ENCODE results near the gene FTSJ3. TPM values are rescaled to one million over a fixed set of nuclear protein-coding genes. Genes with fewer than 3 reads are reported as not detected.

FTSJ3 gene
- polyA plus RNA-seq, 1 of the 3 experiments (the other 2 are of a cell fraction) = 148 TPM

DNA sequence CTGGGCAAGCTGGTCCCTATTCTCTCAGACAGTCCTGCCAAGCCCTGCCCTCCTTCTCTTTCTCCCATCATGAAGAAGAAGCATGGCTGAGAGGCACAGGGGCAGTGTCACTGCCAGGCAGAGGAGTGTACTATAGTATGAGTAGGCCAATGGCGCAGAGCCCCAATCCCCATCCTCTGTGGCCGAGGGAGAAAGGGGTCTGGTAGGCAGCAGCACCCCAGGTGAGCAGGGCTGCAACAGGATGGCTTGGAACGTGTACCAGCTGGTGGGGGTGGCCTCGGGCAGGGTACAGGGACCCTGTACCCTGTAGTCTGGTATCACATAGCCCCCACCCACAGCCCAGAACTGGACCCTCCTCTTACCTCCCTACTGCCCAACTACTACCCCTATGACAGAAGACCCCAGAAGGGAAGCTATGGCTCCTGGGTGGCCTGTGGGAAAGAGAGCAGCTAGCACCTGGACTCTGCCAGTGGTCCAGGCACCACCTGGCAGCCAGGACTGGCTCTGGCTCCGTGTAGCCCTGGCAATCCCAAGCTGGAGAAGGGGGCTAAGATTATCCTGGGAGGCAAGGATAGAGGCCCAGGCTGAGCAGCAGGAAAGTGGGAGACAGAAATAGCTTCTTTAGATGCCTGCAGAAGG, 10.6 kb upstream of the FTSJ3 start:
- H3K4me3 ChIP-seq (ENCODE audit: low read depth in 2 of 2, low read length in 1 of 2) = no peak overlapping the region
- H3K27ac ChIP-seq (ENCODE audit: low read depth in 2 of 2, low read length in 1 of 2) = peak overlapping the region in 1 of 2 experiments; percentile 81; a peak in 1 of 4 replicates
- ChIA-PET POLR2A (interaction anchor here (0.6 to 9.2 kb wide), 3 partner anchors 8 to 668 kb away, joined by 3 to 108 read pairs (median 4); partner anchors contain the start of genes CEP95, DDX5, FTSJ3 and PSMC5), CTCF (interaction anchor here (0.9 to 9.1 kb wide), 9 partner anchors 9 to 226 kb away, joined by 3 to 96 read pairs (median 4); partner anchors contain the start of genes DDX42, FTSJ3 and PSMC5)
- TF ChIP-seq NFIC (IDR thresholded peaks at IDR 0.05; ENCODE audit: borderline replicate concordance) (no peak), TEAD4 (IDR thresholded peaks at IDR 0.05; ENCODE audit: borderline replicate concordance, insufficient read depth) (no peak), FOSL2 (IDR thresholded peaks at IDR 0.05; ENCODE audit: borderline replicate concordance, low read depth) (no peak), SMC3 (IDR thresholded peaks at IDR 0.05; ENCODE audit: low read depth, low read length) (no peak), EZH2phosphoT487 (IDR thresholded peaks at IDR 0.05; ENCODE audit: borderline replicate concordance, low read depth) (no peak), GATA2 (CRISPR knock-in tag; IDR thresholded peaks at IDR 0.05) (no peak), RCOR1 (IDR thresholded peaks at IDR 0.05; ENCODE audit: low read length) (no peak), TCF12 (IDR thresholded peaks at IDR 0.05) (no peak)
- TF ChIP-seq, protein P1, sequence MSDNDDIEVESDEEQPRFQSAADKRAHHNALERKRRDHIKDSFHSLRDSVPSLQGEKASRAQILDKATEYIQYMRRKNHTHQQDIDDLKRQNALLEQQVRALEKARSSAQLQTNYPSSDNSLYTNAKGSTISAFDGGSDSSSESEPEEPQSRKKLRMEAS (IDR thresholded peaks at IDR 0.05; ENCODE audit: low read depth) = no peak
- TF ChIP-seq, protein P2, sequence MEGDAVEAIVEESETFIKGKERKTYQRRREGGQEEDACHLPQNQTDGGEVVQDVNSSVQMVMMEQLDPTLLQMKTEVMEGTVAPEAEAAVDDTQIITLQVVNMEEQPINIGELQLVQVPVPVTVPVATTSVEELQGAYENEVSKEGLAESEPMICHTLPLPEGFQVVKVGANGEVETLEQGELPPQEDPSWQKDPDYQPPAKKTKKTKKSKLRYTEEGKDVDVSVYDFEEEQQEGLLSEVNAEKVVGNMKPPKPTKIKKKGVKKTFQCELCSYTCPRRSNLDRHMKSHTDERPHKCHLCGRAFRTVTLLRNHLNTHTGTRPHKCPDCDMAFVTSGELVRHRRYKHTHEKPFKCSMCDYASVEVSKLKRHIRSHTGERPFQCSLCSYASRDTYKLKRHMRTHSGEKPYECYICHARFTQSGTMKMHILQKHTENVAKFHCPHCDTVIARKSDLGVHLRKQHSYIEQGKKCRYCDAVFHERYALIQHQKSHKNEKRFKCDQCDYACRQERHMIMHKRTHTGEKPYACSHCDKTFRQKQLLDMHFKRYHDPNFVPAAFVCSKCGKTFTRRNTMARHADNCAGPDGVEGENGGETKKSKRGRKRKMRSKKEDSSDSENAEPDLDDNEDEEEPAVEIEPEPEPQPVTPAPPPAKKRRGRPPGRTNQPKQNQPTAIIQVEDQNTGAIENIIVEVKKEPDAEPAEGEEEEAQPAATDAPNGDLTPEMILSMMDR (IDR thresholded peaks at IDR 0.05) = no peak
- TF ChIP-seq, protein P3, sequence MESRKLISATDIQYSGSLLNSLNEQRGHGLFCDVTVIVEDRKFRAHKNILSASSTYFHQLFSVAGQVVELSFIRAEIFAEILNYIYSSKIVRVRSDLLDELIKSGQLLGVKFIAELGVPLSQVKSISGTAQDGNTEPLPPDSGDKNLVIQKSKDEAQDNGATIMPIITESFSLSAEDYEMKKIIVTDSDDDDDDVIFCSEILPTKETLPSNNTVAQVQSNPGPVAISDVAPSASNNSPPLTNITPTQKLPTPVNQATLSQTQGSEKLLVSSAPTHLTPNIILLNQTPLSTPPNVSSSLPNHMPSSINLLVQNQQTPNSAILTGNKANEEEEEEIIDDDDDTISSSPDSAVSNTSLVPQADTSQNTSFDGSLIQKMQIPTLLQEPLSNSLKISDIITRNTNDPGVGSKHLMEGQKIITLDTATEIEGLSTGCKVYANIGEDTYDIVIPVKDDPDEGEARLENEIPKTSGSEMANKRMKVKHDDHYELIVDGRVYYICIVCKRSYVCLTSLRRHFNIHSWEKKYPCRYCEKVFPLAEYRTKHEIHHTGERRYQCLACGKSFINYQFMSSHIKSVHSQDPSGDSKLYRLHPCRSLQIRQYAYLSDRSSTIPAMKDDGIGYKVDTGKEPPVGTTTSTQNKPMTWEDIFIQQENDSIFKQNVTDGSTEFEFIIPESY (IDR thresholded peaks at IDR 0.05; ENCODE audit: borderline replicate concordance, low read depth) = no peak
- TF ChIP-seq, protein P4, sequence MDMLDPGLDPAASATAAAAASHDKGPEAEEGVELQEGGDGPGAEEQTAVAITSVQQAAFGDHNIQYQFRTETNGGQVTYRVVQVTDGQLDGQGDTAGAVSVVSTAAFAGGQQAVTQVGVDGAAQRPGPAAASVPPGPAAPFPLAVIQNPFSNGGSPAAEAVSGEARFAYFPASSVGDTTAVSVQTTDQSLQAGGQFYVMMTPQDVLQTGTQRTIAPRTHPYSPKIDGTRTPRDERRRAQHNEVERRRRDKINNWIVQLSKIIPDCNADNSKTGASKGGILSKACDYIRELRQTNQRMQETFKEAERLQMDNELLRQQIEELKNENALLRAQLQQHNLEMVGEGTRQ (IDR thresholded peaks at IDR 0.05; ENCODE audit: borderline replicate concordance, low read depth, low read length) = no peak
- TF ChIP-seq, protein P5, sequence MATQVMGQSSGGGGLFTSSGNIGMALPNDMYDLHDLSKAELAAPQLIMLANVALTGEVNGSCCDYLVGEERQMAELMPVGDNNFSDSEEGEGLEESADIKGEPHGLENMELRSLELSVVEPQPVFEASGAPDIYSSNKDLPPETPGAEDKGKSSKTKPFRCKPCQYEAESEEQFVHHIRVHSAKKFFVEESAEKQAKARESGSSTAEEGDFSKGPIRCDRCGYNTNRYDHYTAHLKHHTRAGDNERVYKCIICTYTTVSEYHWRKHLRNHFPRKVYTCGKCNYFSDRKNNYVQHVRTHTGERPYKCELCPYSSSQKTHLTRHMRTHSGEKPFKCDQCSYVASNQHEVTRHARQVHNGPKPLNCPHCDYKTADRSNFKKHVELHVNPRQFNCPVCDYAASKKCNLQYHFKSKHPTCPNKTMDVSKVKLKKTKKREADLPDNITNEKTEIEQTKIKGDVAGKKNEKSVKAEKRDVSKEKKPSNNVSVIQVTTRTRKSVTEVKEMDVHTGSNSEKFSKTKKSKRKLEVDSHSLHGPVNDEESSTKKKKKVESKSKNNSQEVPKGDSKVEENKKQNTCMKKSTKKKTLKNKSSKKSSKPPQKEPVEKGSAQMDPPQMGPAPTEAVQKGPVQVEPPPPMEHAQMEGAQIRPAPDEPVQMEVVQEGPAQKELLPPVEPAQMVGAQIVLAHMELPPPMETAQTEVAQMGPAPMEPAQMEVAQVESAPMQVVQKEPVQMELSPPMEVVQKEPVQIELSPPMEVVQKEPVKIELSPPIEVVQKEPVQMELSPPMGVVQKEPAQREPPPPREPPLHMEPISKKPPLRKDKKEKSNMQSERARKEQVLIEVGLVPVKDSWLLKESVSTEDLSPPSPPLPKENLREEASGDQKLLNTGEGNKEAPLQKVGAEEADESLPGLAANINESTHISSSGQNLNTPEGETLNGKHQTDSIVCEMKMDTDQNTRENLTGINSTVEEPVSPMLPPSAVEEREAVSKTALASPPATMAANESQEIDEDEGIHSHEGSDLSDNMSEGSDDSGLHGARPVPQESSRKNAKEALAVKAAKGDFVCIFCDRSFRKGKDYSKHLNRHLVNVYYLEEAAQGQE (IDR thresholded peaks at IDR 0.05; ENCODE audit: low read depth, low read length) = no peak
- TF ChIP-seq, protein P6, sequence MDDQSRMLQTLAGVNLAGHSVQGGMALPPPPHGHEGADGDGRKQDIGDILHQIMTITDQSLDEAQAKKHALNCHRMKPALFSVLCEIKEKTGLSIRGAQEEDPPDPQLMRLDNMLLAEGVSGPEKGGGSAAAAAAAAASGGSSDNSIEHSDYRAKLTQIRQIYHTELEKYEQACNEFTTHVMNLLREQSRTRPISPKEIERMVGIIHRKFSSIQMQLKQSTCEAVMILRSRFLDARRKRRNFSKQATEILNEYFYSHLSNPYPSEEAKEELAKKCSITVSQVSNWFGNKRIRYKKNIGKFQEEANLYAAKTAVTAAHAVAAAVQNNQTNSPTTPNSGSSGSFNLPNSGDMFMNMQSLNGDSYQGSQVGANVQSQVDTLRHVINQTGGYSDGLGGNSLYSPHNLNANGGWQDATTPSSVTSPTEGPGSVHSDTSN (IDR thresholded peaks at IDR 0.05) = no peak
- TF ChIP-seq, protein P7, sequence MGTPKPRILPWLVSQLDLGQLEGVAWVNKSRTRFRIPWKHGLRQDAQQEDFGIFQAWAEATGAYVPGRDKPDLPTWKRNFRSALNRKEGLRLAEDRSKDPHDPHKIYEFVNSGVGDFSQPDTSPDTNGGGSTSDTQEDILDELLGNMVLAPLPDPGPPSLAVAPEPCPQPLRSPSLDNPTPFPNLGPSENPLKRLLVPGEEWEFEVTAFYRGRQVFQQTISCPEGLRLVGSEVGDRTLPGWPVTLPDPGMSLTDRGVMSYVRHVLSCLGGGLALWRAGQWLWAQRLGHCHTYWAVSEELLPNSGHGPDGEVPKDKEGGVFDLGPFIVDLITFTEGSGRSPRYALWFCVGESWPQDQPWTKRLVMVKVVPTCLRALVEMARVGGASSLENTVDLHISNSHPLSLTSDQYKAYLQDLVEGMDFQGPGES (IDR thresholded peaks at IDR 0.05; ENCODE audit: low read depth, low read length) = no peak
- H3K4me1 ChIP-seq (ENCODE audit: control insufficient read depth in 1 of 2, insufficient read depth in 2 of 2, low read depth in 1 of 2, low read length in 1 of 2) = peaks cover 27 to 44% of the 10 kb centered on the region in 2 experiments
- WGBS (ENCODE audit: low lambda C conversion rate) = 84% methylated on average over 5 of the region's 5 CpGs
- H3K9ac ChIP-seq = no peak overlapping the region
- H3K9me2 ChIP-seq = no peaks in the 10 kb centered on the region
- DNase-seq = no peak
- peaks cover 27% of the 10 kb centered on the region for H4K20me1 ChIP-seq (ENCODE audit: insufficient read depth)
- H3K9me3 ChIP-seq = no peaks in the 10 kb centered on the region
- H3K36me3 ChIP-seq (replicated peaks in 1 of 2; ENCODE audit: control insufficient read depth in 1 of 2, insufficient read depth in 2 of 2, low read length in 1 of 2) = peaks cover 30 to 35% of the 10 kb centered on the region in 2 experiments
- H3K4me2 ChIP-seq = peak overlapping the region; percentile 17; the same call in 1 of the 2 replicates
- H3F3A ChIP-seq (replicated peaks; ENCODE audit: insufficient read depth) = peaks cover 22% of the 10 kb centered on the region
- H3K27me3 ChIP-seq (ENCODE audit: insufficient read depth) = no peaks in the 10 kb centered on the region
- H2AFZ ChIP-seq (ENCODE audit: low read depth) = no peak overlapping the region
- H3K79me2 ChIP-seq (ENCODE audit: insufficient read depth) = peaks cover 65% of the 10 kb centered on the region
